ENCODE data around the gene ETV3. TPM values are rescaled to one million over a fixed set of nuclear protein-coding genes. Genes with fewer than 3 reads are reported as not detected.

The ETV3 gene
- total RNA-seq, 2 experiments from 2014 or later, result 115 to 117 TPM

GRCh38 chr1:157110003-157110402, 28.2 kb downstream of the ETV3 start:
- ATAC-seq (ENCODE audit: poor library complexity), result no peak
- no peak overlapping the region for H3K27ac Mint-ChIP-seq
- no peak for DNase-seq
- no peak for TF ChIP-seq CTCF (IDR thresholded peaks at IDR 0.05)
- Histone ChIP-seq H3K27me3 (ENCODE audit: control insufficient read depth in 1 of 2, insufficient read depth in 2 of 2, low read length in 2 of 2) (peaks cover 14 to 16% of the 10 kb centered on the region in 2 experiments), H3K9me3 (ENCODE audit: control insufficient read depth in 1 of 2, insufficient read depth in 1 of 2, low read length in 2 of 2) (no peaks in the 10 kb centered on the region), H3K27ac (ENCODE audit: low read depth in 1 of 2, low read length in 2 of 2) (no peak overlapping the region), H3K36me3 (ENCODE audit: insufficient read depth, low read length) (no peaks in the 10 kb centered on the region), H3K4me3 (ENCODE audit: low read length) (no peak overlapping the region), H3K4me1 (ENCODE audit: insufficient read depth, low read length) (no peaks in the 10 kb centered on the region)
- no peaks in the 10 kb centered on the region for H3K9me3 Mint-ChIP-seq
- peaks cover 54% of the 10 kb centered on the region for H3K27me3 Mint-ChIP-seq
- H3K4me1 Mint-ChIP-seq (ENCODE audit: low read depth), result no peaks in the 10 kb centered on the region
- CTCF ChIA-PET, result interaction anchor here (2.4 kb wide), 1 partner anchor 20 kb away, joined by 8 read pairs; no protein-coding TSS in a partner anchor
- no peaks in the 10 kb centered on the region for H3K36me3 Mint-ChIP-seq (ENCODE audit: low read depth)
- intact Hi-C loops (cut with DNase I, micrococcal nuclease), result no loop called here
- no peak overlapping the region for H3K4me3 Mint-ChIP-seq
- POLR2A ChIA-PET, result interaction anchor here (1.3 kb wide), 1 partner anchor 29 kb away, joined by 3 read pairs; the partner anchor contains the start of gene ETV3

GRCh38 chr1:157108448-157108847, 29.7 kb downstream of the ETV3 start:
- ChIA-PET POLR2A (interaction anchor here (1.3 kb wide), 1 partner anchor 30 kb away, joined by 3 read pairs; the partner anchor contains the start of gene ETV3), CTCF (interaction anchor here (1.2 to 2.4 kb wide), 2 partner anchors 19 to 48 kb away, joined by 4 to 8 read pairs; no protein-coding TSS in a partner anchor)
- peaks cover 14 to 16% of the 10 kb centered on the region in 2 experiments for H3K27me3 ChIP-seq (ENCODE audit: control insufficient read depth in 1 of 2, insufficient read depth in 2 of 2, low read length in 2 of 2)

GRCh38 chr1:157107702-157108101, 30.5 kb downstream of the ETV3 start:
- no peaks in the 10 kb centered on the region for H3K9me3 Mint-ChIP-seq
- no peak overlapping the region for H3K4me3 Mint-ChIP-seq
- no peaks in the 10 kb centered on the region for H3K36me3 ChIP-seq (ENCODE audit: insufficient read depth, low read length)
- H3K27ac ChIP-seq (ENCODE audit: low read depth in 1 of 2, low read length in 2 of 2), result no peak overlapping the region
- no peak overlapping the region for H3K4me3 ChIP-seq (ENCODE audit: low read length)
- H3K4me1 Mint-ChIP-seq (ENCODE audit: low read depth), result no peaks in the 10 kb centered on the region
- DNase-seq, result no peak
- ATAC-seq (ENCODE audit: poor library complexity), result no peak
- no peaks in the 10 kb centered on the region for H3K4me1 ChIP-seq (ENCODE audit: insufficient read depth, low read length)
- ChIA-PET POLR2A (no interaction called here), CTCF (interaction anchor here (0.9 kb wide), 1 partner anchor 18 kb away, joined by 3 read pairs; no protein-coding TSS in a partner anchor)
- TF ChIP-seq CTCF (IDR thresholded peaks at IDR 0.05), result no peak
- H3K36me3 Mint-ChIP-seq (ENCODE audit: low read depth), result no peaks in the 10 kb centered on the region
- intact Hi-C loops (cut with DNase I, micrococcal nuclease), result no loop called here
- H3K27me3 Mint-ChIP-seq, result peaks cover 54% of the 10 kb centered on the region
- peaks cover 14 to 16% of the 10 kb centered on the region in 2 experiments for H3K27me3 ChIP-seq (ENCODE audit: control insufficient read depth in 1 of 2, insufficient read depth in 2 of 2, low read length in 2 of 2)
- H3K27ac Mint-ChIP-seq, result no peak overlapping the region
- no peaks in the 10 kb centered on the region for H3K9me3 ChIP-seq (ENCODE audit: control insufficient read depth in 1 of 2, insufficient read depth in 1 of 2, low read length in 2 of 2)

More at GRCh38 chr1:157108448-157108847, 29.7 kb downstream of the ETV3 start:
- Mint-ChIP-seq H3K4me1 (ENCODE audit: low read depth) (no peaks in the 10 kb centered on the region), H3K27me3 (peaks cover 54% of the 10 kb centered on the region), H3K27ac (no peak overlapping the region), H3K36me3 (ENCODE audit: low read depth) (no peaks in the 10 kb centered on the region), H3K4me3 (no peak overlapping the region), H3K9me3 (no peaks in the 10 kb centered on the region)
- H3K4me1 ChIP-seq (ENCODE audit: insufficient read depth, low read length), result no peaks in the 10 kb centered on the region
- no peak for ATAC-seq (ENCODE audit: poor library complexity)
- DNase-seq, result no peak
- H3K27ac ChIP-seq (ENCODE audit: low read depth in 1 of 2, low read length in 2 of 2), result no peak overlapping the region
- no peaks in the 10 kb centered on the region for H3K36me3 ChIP-seq (ENCODE audit: insufficient read depth, low read length)
- intact Hi-C loops (cut with DNase I, micrococcal nuclease), result no loop called here
- no peak for TF ChIP-seq CTCF (IDR thresholded peaks at IDR 0.05)
- H3K4me3 ChIP-seq (ENCODE audit: low read length), result no peak overlapping the region
- no peaks in the 10 kb centered on the region for H3K9me3 ChIP-seq (ENCODE audit: control insufficient read depth in 1 of 2, insufficient read depth in 1 of 2, low read length in 2 of 2)
